ENCODE data around the gene TANGO2. TPM values are rescaled to one million over a fixed set of nuclear protein-coding genes. Genes with fewer than 3 reads are reported as not detected.

TANGO2 gene
- total and polyA plus RNA-seq, 2 of the 8 experiments (the other 6 are each of a cell fraction or from before 2014, with no cell fraction given): 10.1 to 18.4 TPM

DNA sequence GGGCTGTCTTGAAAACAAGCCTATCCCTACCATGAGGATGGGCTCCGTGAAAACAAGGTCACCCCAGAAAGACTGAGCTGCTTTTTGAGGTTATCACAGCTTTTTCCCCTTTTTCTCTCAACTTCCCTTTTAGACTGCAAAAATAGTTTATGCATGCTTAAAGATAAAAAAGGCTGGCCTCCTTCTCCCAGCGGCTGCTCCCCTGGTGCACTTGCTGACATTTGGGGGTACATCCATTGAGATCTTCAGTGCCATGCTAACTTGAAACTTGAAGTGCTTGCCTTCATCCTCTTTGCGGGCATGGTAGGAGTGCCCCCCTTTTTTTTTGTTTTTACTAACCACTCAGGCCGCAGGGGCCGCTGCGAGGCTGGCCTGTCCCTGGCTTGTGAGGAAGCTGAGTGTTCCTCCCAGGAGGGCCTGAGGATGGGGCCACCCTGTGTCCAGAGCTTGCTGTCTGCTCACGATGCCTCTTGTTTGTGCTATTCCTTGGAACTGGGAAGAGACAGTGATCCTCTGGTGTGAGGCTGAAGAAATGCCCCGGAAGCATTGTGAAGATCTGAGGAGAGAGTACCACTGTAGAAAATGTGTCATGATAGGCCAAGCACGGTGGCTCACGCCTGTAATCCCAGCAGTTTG is 2.2 kb downstream of the TANGO2 start (continued):
- TF ChIP-seq, protein P1, sequence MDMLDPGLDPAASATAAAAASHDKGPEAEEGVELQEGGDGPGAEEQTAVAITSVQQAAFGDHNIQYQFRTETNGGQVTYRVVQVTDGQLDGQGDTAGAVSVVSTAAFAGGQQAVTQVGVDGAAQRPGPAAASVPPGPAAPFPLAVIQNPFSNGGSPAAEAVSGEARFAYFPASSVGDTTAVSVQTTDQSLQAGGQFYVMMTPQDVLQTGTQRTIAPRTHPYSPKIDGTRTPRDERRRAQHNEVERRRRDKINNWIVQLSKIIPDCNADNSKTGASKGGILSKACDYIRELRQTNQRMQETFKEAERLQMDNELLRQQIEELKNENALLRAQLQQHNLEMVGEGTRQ (IDR thresholded peaks at IDR 0.05; ENCODE audit: low read length): no peak
- no peak for TF ChIP-seq RXRA (IDR thresholded peaks at IDR 0.05; ENCODE audit: insufficient read depth, low read depth, low read length)
- TF ChIP-seq POU5F1 (IDR thresholded peaks at IDR 0.05; ENCODE audit: low read depth, low read length): no peak
- no peak for TF ChIP-seq SIN3A (conservative IDR thresholded peaks at IDR 0.05 in 1 of 2, IDR thresholded peaks at IDR 0.05 in 1 of 2; ENCODE audit: low read depth in 1 of 2, low read length in 2 of 2)
- TF ChIP-seq CTBP2 (IDR thresholded peaks at IDR 0.05; ENCODE audit: borderline replicate concordance, insufficient read depth, insufficient read length, low read length): no peak

Measured in H1 (cell line).